Endodermal cell (in vitro differentiated cells): ENCODE data around the gene PCDHA12. TPM values are rescaled to one million over a fixed set of nuclear protein-coding genes. Genes with fewer than 3 reads are reported as not detected.
"Not testable (repeated sequence)": the region's sequence is repeated elsewhere in the genome, so short reads cannot be mapped to it uniquely, and the experiment has no call there.

Experiments
- DNase-seq: peaks from one replicate; pipeline ENCODE4 v3.0.0-alpha.2; 2017
- H3K27ac ChIP-seq: 2 replicates; pipeline ENCODE4 v1.5.1; 2013; ENCODE audit warnings: mild to moderate bottlenecking, low read depth, low read length, moderate library complexity
- H3K27me3 ChIP-seq: 2 replicates; pipeline ENCODE4 v1.6.1; 2013; ENCODE audit warnings: mild to moderate bottlenecking, low read length, moderate library complexity; ENCODE audit not compliant: insufficient read depth, control insufficient read depth, poor library complexity, severe bottlenecking
- H3K36me3 ChIP-seq: 2 replicates; pipeline ENCODE4 v1.7.0; 2013; ENCODE audit warnings: mild to moderate bottlenecking, low read length, moderate library complexity; ENCODE audit not compliant: control insufficient read depth, insufficient read depth
- H3K4me1 ChIP-seq: one replicate; pipeline ENCODE4 v1.7.0; 2013; ENCODE audit warnings: low read length; ENCODE audit not compliant: control insufficient read depth, insufficient read depth
- H3K4me3 ChIP-seq: 2 replicates; pipeline ENCODE4 v1.5.1; 2013; ENCODE audit warnings: mild to moderate bottlenecking, low read length, moderate library complexity
- H3K9ac ChIP-seq: 2 replicates; pipeline ENCODE4 v1.6.1; 2013; ENCODE audit warnings: mild to moderate bottlenecking, low read length, moderate library complexity; ENCODE audit not compliant: poor library complexity, severe bottlenecking; ENCODE audit errors: extremely low read depth
- H3K9me3 ChIP-seq: 2 replicates; pipeline ENCODE4 v1.6.1; 2013; ENCODE audit warnings: mild to moderate bottlenecking, low read length, moderate library complexity; ENCODE audit not compliant: control insufficient read depth
- H3K27ac Mint-ChIP-seq: 2 replicates; pipeline ENCODE4 v1.8.0; 2020; ENCODE audit warnings: mixed read lengths
- H3K27me3 Mint-ChIP-seq: 2 replicates; pipeline ENCODE4 v1.8.0; 2021; ENCODE audit warnings: mild to moderate bottlenecking, mixed read lengths; ENCODE audit not compliant: insufficient read depth
- H3K36me3 Mint-ChIP-seq: 2 replicates; pipeline ENCODE4 v1.8.0; 2020; ENCODE audit warnings: low read depth, mixed read lengths
- H3K4me1 Mint-ChIP-seq: 2 replicates; pipeline ENCODE4 v1.8.0; 2020; ENCODE audit warnings: mixed read lengths
- H3K4me3 Mint-ChIP-seq: 2 replicates; pipeline ENCODE4 v1.8.0; 2020; ENCODE audit warnings: mild to moderate bottlenecking, moderate library complexity, mixed read lengths
- H3K9me3 Mint-ChIP-seq: 2 replicates; pipeline ENCODE4 v1.8.0; 2020; ENCODE audit warnings: mild to moderate bottlenecking, mixed read lengths
- WGBS, 2 experiments: methylation state at CpG; one replicate each; pipeline versions ENCODE4 v1.1.5 to v1.1.7; 2013; ENCODE audit warnings: missing lambda C conversion rate in 2 of 2, mixed read lengths in 1 of 2; ENCODE audit not compliant: insufficient coverage in 1 of 2, insufficient read length in 1 of 2; 5-methylcytosine and 5-hydroxymethylcytosine counted together
- total RNA-seq, 2 donors: library from RNA; stranded (reverse); fragmentation: NEBNext Ultra II Directional in 1 of 2; extraction: Animal tissue kit (Norgen Biotek cat#: 25700) in 1 of 2; gene quantifications; 2 replicates in 1 of 2; 3 replicates in 1 of 2; pipeline ENCODE4 v1.2.1, GENCODE V29; 2021
- TF ChIP-seq, protein P1 (sequence below): fragments of 200-600 bp; sonication (generic); conservative IDR thresholded peaks from 2 replicates; pipeline ENCODE4 v1.5.0; 2021; ENCODE audit warnings: antibody characterized with exemption, mild to moderate bottlenecking

Gene PCDHA12
- total RNA-seq, 2 donors from 2014 or later = 11.2 to 13.8 TPM

DNA sequence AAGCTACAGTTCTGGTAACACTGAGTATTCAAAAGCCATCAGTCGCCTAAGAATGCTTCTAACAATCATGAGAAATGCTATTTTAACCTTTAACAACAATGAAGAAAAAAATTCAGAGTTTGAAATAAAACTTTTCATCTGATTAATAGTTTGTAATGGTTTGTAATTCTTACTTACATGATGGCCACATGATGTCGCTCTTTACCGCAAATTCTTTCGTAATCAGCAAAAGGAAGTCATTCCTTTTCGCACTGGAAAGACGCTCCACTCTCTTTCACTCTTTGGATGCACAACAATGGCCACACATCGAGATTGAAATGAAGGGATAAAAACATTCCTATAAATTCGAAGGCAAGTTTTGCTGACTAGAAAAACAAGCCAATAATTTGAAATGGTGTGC lies 41.1 kb upstream of the PCDHA12 start, which contains the start of gene PCDHA7:
PCDHA7 (plus strand) TSS at position 277 of the 400 bp plus-strand sequence; CDS start at position 392, 115 bp downstream.
- TF ChIP-seq, protein P1, sequence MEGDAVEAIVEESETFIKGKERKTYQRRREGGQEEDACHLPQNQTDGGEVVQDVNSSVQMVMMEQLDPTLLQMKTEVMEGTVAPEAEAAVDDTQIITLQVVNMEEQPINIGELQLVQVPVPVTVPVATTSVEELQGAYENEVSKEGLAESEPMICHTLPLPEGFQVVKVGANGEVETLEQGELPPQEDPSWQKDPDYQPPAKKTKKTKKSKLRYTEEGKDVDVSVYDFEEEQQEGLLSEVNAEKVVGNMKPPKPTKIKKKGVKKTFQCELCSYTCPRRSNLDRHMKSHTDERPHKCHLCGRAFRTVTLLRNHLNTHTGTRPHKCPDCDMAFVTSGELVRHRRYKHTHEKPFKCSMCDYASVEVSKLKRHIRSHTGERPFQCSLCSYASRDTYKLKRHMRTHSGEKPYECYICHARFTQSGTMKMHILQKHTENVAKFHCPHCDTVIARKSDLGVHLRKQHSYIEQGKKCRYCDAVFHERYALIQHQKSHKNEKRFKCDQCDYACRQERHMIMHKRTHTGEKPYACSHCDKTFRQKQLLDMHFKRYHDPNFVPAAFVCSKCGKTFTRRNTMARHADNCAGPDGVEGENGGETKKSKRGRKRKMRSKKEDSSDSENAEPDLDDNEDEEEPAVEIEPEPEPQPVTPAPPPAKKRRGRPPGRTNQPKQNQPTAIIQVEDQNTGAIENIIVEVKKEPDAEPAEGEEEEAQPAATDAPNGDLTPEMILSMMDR = peak; percentile 72
- H3K4me1 Mint-ChIP-seq = peaks cover 8% of the 10 kb centered on the region
- 87 to 88% methylated on average over 7 to 8 of the region's 8 CpGs for WGBS, 2 experiments
- Histone ChIP-seq H3K27me3 (no peaks in the 10 kb centered on the region), H3K4me3 (no peak within 1 kb of the TSS), H3K9me3 (no peaks in the 10 kb centered on the region), H3K27ac (no peak within 1 kb of the TSS), H3K9ac (no peak within 1 kb of the TSS), H3K36me3 (no peaks in the 10 kb centered on the region), H3K4me1 (no peaks in the 10 kb centered on the region)
- peak within 1 kb of the TSS; percentile 95 for H3K4me3 Mint-ChIP-seq
- H3K27ac Mint-ChIP-seq = peak within 1 kb of the TSS; percentile 96
- H3K9me3 Mint-ChIP-seq = peaks cover 13% of the 10 kb centered on the region
- H3K27me3 Mint-ChIP-seq = no peaks in the 10 kb centered on the region
- peaks cover 22% of the 10 kb centered on the region for H3K36me3 Mint-ChIP-seq
- DNase-seq = no peak

DNA sequence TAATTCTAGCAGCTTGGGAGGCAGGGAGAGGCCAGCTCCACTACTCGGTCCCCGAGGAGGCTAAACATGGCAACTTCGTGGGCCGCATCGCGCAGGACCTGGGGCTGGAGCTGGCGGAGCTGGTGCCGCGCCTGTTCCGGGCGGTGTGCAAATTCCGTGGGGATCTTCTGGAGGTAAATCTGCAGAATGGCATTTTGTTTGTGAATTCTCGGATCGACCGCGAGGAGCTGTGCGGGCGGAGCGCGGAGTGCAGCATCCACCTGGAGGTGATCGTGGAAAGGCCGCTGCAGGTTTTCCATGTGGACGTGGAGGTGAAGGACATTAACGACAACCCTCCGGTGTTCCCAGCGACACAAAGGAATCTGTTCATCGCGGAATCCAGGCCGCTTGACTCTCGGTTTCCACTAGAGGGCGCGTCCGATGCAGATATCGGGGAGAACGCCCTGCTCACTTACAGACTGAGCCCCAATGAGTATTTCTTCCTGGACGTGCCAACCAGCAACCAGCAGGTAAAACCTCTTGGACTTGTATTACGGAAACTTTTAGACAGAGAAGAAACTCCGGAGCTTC lies 40.6 kb upstream of the PCDHA12 start:
- 95 to 98% methylated on average over 16 to 23 of the region's 38 CpGs for WGBS, 2 experiments
- H3K4me3 ChIP-seq, H3K9me3 ChIP-seq, H3K9me3 Mint-ChIP-seq, H3K27ac ChIP-seq, H3K36me3 ChIP-seq, DNase-seq, H3K27me3 Mint-ChIP-seq, H3K9ac ChIP-seq, H3K4me1 Mint-ChIP-seq, H3K27me3 ChIP-seq, H3K4me1 ChIP-seq: not testable (repeated sequence)
- Mint-ChIP-seq H3K36me3 (peaks cover 17% of the 10 kb centered on the region), H3K4me3 (peak overlapping the region; percentile 95), H3K27ac (peak overlapping the region; percentile 96)

DNA sequence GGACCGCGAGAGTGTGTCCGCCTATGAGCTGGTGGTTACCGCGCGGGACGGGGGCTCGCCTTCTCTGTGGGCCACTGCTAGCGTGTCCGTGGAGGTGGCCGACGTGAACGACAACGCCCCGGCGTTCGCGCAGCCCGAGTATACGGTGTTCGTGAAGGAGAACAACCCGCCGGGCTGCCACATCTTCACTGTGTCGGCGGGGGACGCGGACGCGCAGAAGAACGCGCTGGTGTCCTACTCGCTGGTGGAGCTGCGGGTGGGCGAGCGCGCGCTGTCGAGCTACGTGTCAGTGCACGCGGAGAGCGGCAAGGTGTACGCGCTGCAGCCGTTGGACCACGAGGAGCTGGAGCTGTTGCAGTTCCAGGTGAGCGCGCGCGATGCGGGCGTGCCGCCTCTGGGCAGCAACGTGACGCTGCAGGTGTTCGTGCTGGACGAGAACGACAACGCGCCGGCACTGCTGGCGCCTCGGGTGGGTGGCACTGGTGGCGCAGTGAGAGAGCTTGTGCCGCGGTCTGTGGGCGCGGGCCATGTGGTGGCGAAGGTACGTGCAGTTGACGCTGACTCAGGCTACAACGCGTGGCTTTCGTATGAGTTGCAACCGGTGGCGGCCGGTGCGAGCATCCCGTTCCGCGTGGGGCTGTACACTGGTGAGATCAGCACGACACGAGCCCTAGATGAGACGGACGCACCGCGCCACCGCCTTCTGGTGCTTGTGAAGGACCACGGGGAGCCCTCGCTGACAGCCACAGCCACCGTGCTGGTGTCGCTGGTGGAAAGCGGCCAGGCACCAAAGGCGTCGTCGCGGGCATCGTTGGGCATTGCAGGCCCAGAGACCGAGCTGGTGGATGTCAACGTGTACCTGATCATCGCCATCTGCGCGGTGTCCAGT lies 39.2 kb upstream of the PCDHA12 start:
- H3K36me3 Mint-ChIP-seq = peaks cover 14% of the 10 kb centered on the region
- peaks cover 10% of the 10 kb centered on the region for H3K9me3 Mint-ChIP-seq
- H3K4me1 Mint-ChIP-seq = peaks cover 8% of the 10 kb centered on the region
- DNase-seq = no peak
- H3K27ac Mint-ChIP-seq = no peak overlapping the region
- H3K27me3 Mint-ChIP-seq = no peaks in the 10 kb centered on the region
- 96 to 97% methylated on average over 75 to 103 of the region's 103 CpGs for WGBS, 2 experiments
- Histone ChIP-seq H3K9me3 (no peaks in the 10 kb centered on the region), H3K4me3 (no peak overlapping the region), H3K36me3 (no peaks in the 10 kb centered on the region), H3K27ac (no peak overlapping the region), H3K27me3 (no peaks in the 10 kb centered on the region), H3K9ac (no peak overlapping the region), H3K4me1 (no peaks in the 10 kb centered on the region)
- H3K4me3 Mint-ChIP-seq = no peak overlapping the region
- TF ChIP-seq, protein P1 = no peak
